HL-60 (cell line): ENCODE data around the gene BAIAP2.

Experiments used
- DNase-seq, 2 experiments: peaks; one replicate each; pipeline ENCODE4 v3.0.0-alpha.2; 2010 to 2020; ENCODE audit warnings: low read depth in 1 of 2, low spot score in 1 of 2
- H3K27ac ChIP-seq: fragments of 250-450 bp; sonication (Bioruptor Pico); replicated peaks from 2 replicates; pipeline ENCODE4 v1.5.1; 2020; ENCODE audit warnings: mild to moderate bottlenecking, moderate library complexity
- H3K27me3 ChIP-seq: fragments of 250-450 bp; sonication (Bioruptor Pico); 2 replicates; pipeline ENCODE4 v1.5.1; 2021; ENCODE audit warnings: mild to moderate bottlenecking, moderate library complexity; ENCODE audit not compliant: insufficient read depth, poor library complexity, severe bottlenecking
- H3K4me3 ChIP-seq: replicated peaks from 2 replicates; pipeline ENCODE4 v1.5.1; 2011; ENCODE audit warnings: mild to moderate bottlenecking, control low read depth, low read length; ENCODE audit not compliant: insufficient read depth
- CTCF ChIP-seq: IDR thresholded peaks from one replicate; pipeline ENCODE4 v1.5.1; 2011; ENCODE audit warnings: low read length, control low read depth, inconsistent platforms; ENCODE audit not compliant: insufficient read depth
- GABPA ChIP-seq: IDR thresholded peaks from 2 replicates; pipeline ENCODE4 v1.6.1; 2012; ENCODE audit warnings: low read depth
- POLR2AphosphoS5 ChIP-seq: IDR thresholded peaks from 2 replicates; pipeline ENCODE4 v1.6.1; 2012; ENCODE audit warnings: low read depth
- REST ChIP-seq: IDR thresholded peaks from 2 replicates; pipeline ENCODE4 v1.6.1; 2012; ENCODE audit warnings: low read depth; ENCODE audit not compliant: insufficient replicate concordance
- SPI1 ChIP-seq: IDR thresholded peaks from 2 replicates; pipeline ENCODE4 v1.6.1; 2012; ENCODE audit warnings: low read depth, mild to moderate bottlenecking, borderline replicate concordance

The BAIAP2 gene

GRCh38 chr17:81053041-81053970 is 18.4 kb downstream of the BAIAP2 start:
- Histone ChIP-seq H3K27ac (no peak overlapping the region), H3K4me3 (no peak overlapping the region), H3K27me3 (peaks cover 15% of the 10 kb centered on the region)
- TF ChIP-seq GABPA = no peak
- no peak for TF ChIP-seq POLR2AphosphoS5
- no peak for TF ChIP-seq CTCF
- no peak for TF ChIP-seq SPI1
- DNase-seq = no peak

- Histone ChIP-seq H3K4me3 (no peak overlapping the region), H3K27me3 (peaks cover 15% of the 10 kb centered on the region), H3K27ac (no peak overlapping the region)
- no peak for DNase-seq
- TF ChIP-seq REST = peak; percentile 72
- no peak for TF ChIP-seq GABPA
- TF ChIP-seq SPI1 = no peak
- TF ChIP-seq CTCF = no peak
- no peak for TF ChIP-seq POLR2AphosphoS5
These were observed 19.4 kb downstream of the BAIAP2 start for GRCh38 chr17:81054308-81054707.

- H3K27ac ChIP-seq = no peak overlapping the region
- H3K4me3 ChIP-seq = no peak overlapping the region
- DNase-seq = no peak
- H3K27me3 ChIP-seq = peaks cover 15% of the 10 kb centered on the region
- TF ChIP-seq CTCF (no peak), REST (no peak), POLR2AphosphoS5 (no peak), SPI1 (no peak), GABPA (no peak)
These were observed 20.0 kb downstream of the BAIAP2 start for GRCh38 chr17:81054881-81055370.
